Erythroblast (primary cell): ENCODE results near the gene SMAD9.

ENCODE experiments used
- GATA1 ChIP-seq: IDR thresholded peaks from 2 replicates; pipeline ENCODE4 v1.6.1; 2011; ENCODE audit warnings: low read depth, mild to moderate bottlenecking, control low read depth, low read length, moderate library complexity
- POLR2A ChIP-seq: IDR thresholded peaks from 2 replicates; pipeline ENCODE4 v1.6.1; 2011; ENCODE audit warnings: mild to moderate bottlenecking, low read length

DNA sequence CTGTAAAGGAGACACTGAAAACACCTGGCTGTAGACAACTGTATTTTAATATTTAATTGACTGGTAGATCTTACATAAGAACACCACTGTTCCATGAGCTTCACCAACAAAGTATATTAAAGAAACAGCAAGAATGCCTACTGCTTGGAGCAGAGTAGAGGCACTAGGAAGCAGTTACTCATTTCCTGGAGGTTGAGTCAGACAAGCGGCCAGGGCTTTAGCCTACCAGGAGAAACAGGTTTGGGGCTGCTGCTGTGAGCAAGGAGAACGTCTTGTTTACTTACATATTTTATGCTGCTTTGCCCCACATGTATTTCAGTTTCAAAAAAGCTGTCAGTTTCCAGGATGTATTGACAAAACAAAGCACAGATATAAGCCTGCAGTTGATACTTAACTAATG is 45.7 kb upstream of the SMAD9 start:
- TF ChIP-seq POLR2A (no peak), GATA1 (no peak)
